PC-9 (cell line): ENCODE data around the gene FCRL1. TPM values are rescaled to one million over a fixed set of nuclear protein-coding genes. Genes with fewer than 3 reads are reported as not detected.

Experiments
- BruUV-seq: library from RNA; stranded (reverse); fragments of 400-500 nt; replicated peaks from 2 replicates; lab custom pipeline; 2021; lab: Mats Ljungman, UMichigan
- CTCF ChIA-PET: fragments of 300-600 bp; sonication (Branson Sonifier 250); formaldehyde crosslinking; loops from one replicate; lab custom pipeline; 2022; ENCODE audit warnings: antibody characterized with exemption; lab: Charles Lee
- POLR2A ChIA-PET: fragments of 300-600 bp; sonication (Branson Sonifier 250); formaldehyde crosslinking; loops from one replicate; lab custom pipeline; 2022; ENCODE audit warnings: antibody characterized with exemption; ENCODE audit not compliant: unreplicated experiment; lab: Charles Lee
- DNase-seq, 2 experiments: peaks; one replicate each; pipeline versions ENCODE4 v3.0.0 to v3.0.0-alpha.2; 2015 to 2022; ENCODE audit warnings: mixed read lengths in 1 of 2
- H2AFZ ChIP-seq: fragments of 200-600 bp; sonication (generic); 2 replicates; pipeline ENCODE4 v1.8.1; 2017; ENCODE audit warnings: antibody characterized with exemption
- H3F3A ChIP-seq: fragments of 200-600 bp; sonication (generic); 2 replicates; pipeline ENCODE4 v1.8.1; 2017; ENCODE audit warnings: antibody characterized with exemption, mild to moderate bottlenecking, low read depth; ENCODE audit not compliant: insufficient read depth
- H3K27ac ChIP-seq: fragments of 200-600 bp; sonication (generic); 2 replicates; pipeline ENCODE4 v1.6.1; 2016; ENCODE audit warnings: mixed run types
- H3K27me3 ChIP-seq: fragments of 200-600 bp; sonication (generic); 2 replicates; pipeline ENCODE4 v1.6.1; 2016; ENCODE audit warnings: low read depth, mixed run types; ENCODE audit not compliant: insufficient read depth
- H3K36me3 ChIP-seq: fragments of 200-600 bp; sonication (generic); 2 replicates; pipeline ENCODE4 v1.6.1; 2016; ENCODE audit warnings: low read depth, mixed run types
- H3K4me1 ChIP-seq: fragments of 200-600 bp; sonication (generic); replicated peaks from 2 replicates; pipeline ENCODE4 v1.6.1; 2016; ENCODE audit warnings: mixed run types; ENCODE audit not compliant: insufficient read depth
- H3K4me2 ChIP-seq: fragments of 200-600 bp; sonication (generic); 2 replicates; pipeline ENCODE4 v1.6.1; 2017; ENCODE audit warnings: mixed run types
- H3K4me3 ChIP-seq: fragments of 200-600 bp; sonication (generic); 2 replicates; pipeline ENCODE4 v1.6.1; 2016; ENCODE audit warnings: mixed run types
- H3K79me2 ChIP-seq: fragments of 200-600 bp; sonication (generic); 2 replicates; pipeline ENCODE4 v1.6.1; 2017; ENCODE audit warnings: low read depth, mixed run types
- H3K9me2 ChIP-seq: fragments of 200-600 bp; sonication (generic); 2 replicates; pipeline ENCODE4 v1.8.1; 2017; ENCODE audit warnings: mild to moderate bottlenecking; ENCODE audit not compliant: insufficient read depth
- H3K9me3 ChIP-seq: fragments of 200-600 bp; sonication (generic); 2 replicates; pipeline ENCODE4 v1.8.1; 2016; ENCODE audit warnings: low read depth; ENCODE audit not compliant: insufficient read depth
- H4K20me1 ChIP-seq: fragments of 200-600 bp; sonication (generic); 2 replicates; pipeline ENCODE4 v1.8.1; 2017; ENCODE audit not compliant: insufficient read depth
- CTCF ChIP-seq: fragments of 200-600 bp; sonication (generic); conservative IDR thresholded peaks from 2 replicates; pipeline ENCODE4 v1.6.1; 2017; ENCODE audit warnings: mixed run types, antibody characterized with exemption, mild to moderate bottlenecking, moderate library complexity
- EZH2 ChIP-seq: fragments of 200-600 bp; sonication (generic); IDR thresholded peaks from 2 replicates; pipeline ENCODE4 v1.8.0; 2017; ENCODE audit warnings: antibody characterized with exemption, low read depth
- intact Hi-C: fragments of 100-400 bp; cut with micrococcal nuclease; formaldehyde crosslinking; loops from one replicate; pipeline ENCODE4 v1.10.0; 2022; ENCODE audit not compliant: unreplicated experiment
- total RNA-seq: library from RNA; stranded (reverse); gene quantifications from 2 replicates; pipeline ENCODE4 v1.2.3, GENCODE V29; 2021

FCRL1 gene
- total RNA-seq, 1 experiment from 2014 or later = not detected

- DNase-seq = no peak
Measured at GRCh38 chr1:157813269-157813668, 6.7 kb downstream of the FCRL1 start.

GRCh38 chr1:157806431-157807149 lies 13.3 kb downstream of the FCRL1 start:
- H3K27me3 ChIP-seq = peaks cover 8% of the 10 kb centered on the region; the same call in 1 of the 2 replicates
- H4K20me1 ChIP-seq = no peaks in the 10 kb centered on the region
- intact Hi-C loops = no loop called here
- H3K9me2 ChIP-seq = no peaks in the 10 kb centered on the region
- TF ChIP-seq CTCF (no peak), EZH2 (no peak)
- H3K36me3 ChIP-seq = no peaks in the 10 kb centered on the region
- no peak overlapping the region for H3K4me3 ChIP-seq
- H3K27ac ChIP-seq = no peak overlapping the region
- H3K4me2 ChIP-seq = no peak overlapping the region
- CTCF ChIA-PET = no interaction called here
- POLR2A ChIA-PET = no interaction called here
- H3F3A ChIP-seq = no peaks in the 10 kb centered on the region
- H3K79me2 ChIP-seq = no peaks in the 10 kb centered on the region
- no peaks in the 10 kb centered on the region for H3K4me1 ChIP-seq
- BruUV-seq = no TSS peak
- no peaks in the 10 kb centered on the region for H3K9me3 ChIP-seq
- H2AFZ ChIP-seq = no peak overlapping the region
- no peak for DNase-seq

More at GRCh38 chr1:157813269-157813668, 6.7 kb downstream of the FCRL1 start:
- Histone ChIP-seq H2AFZ (no peak overlapping the region), H3K4me1 (no peaks in the 10 kb centered on the region), H4K20me1 (no peaks in the 10 kb centered on the region), H3K9me3 (no peaks in the 10 kb centered on the region), H3F3A (no peaks in the 10 kb centered on the region), H3K4me2 (no peak overlapping the region), H3K27ac (no peak overlapping the region), H3K9me2 (no peaks in the 10 kb centered on the region), H3K4me3 (no peak overlapping the region), H3K79me2 (no peaks in the 10 kb centered on the region), H3K36me3 (no peaks in the 10 kb centered on the region), H3K27me3 (no peaks in the 10 kb centered on the region)
- TF ChIP-seq CTCF (no peak), EZH2 (no peak)
- ChIA-PET POLR2A (no interaction called here), CTCF (no interaction called here)
- no TSS peak for BruUV-seq
- intact Hi-C loops = no loop called here

- H3K4me3 ChIP-seq = no peak overlapping the region
- H3K27ac ChIP-seq = no peak overlapping the region
- POLR2A ChIA-PET = no interaction called here
- intact Hi-C loops = no loop called here
- no peaks in the 10 kb centered on the region for H3F3A ChIP-seq
- TF ChIP-seq EZH2 = no peak
- TF ChIP-seq CTCF = no peak
- peaks cover 17% of the 10 kb centered on the region; the same call in 1 of the 2 replicates for H3K27me3 ChIP-seq
- H3K4me2 ChIP-seq = no peak overlapping the region
- H3K79me2 ChIP-seq = no peaks in the 10 kb centered on the region
- H2AFZ ChIP-seq = no peak overlapping the region
- no peaks in the 10 kb centered on the region for H3K9me3 ChIP-seq
- BruUV-seq = no TSS peak
- no peaks in the 10 kb centered on the region for H3K36me3 ChIP-seq
- H3K9me2 ChIP-seq = no peaks in the 10 kb centered on the region; the same call in 1 of the 2 replicates
- CTCF ChIA-PET = no interaction called here
- no peaks in the 10 kb centered on the region for H4K20me1 ChIP-seq
- no peaks in the 10 kb centered on the region for H3K4me1 ChIP-seq
- no peak for DNase-seq
Measured at GRCh38 chr1:157803851-157804250, 16.1 kb downstream of the FCRL1 start.
